Tibial artery (tissue), 4 donors: ENCODE results near the gene POP4.
A peak's percentile ranks its signal among the peaks of the same experiment; 100 is the strongest.

Experiments
- DNase-seq, 2 donors: peaks; one replicate each; pipeline ENCODE4 v3.0.0-alpha.2; 2019
- H3K27ac ChIP-seq, 2 donors: fragments of 200-600 bp; sonication (generic) in 1 of 2; 1 replicate in 1 of 2; 2 replicates in 1 of 2; pipeline ENCODE4 v1.5.1; 2018 to 2019; ENCODE audit warnings: mild to moderate bottlenecking in 1 of 2
- H3K27me3 ChIP-seq, 2 donors: fragments of 200-600 bp; sonication (generic) in 1 of 2; one replicate each; pipeline versions ENCODE4 v1.5.1 to v1.6.0; 2016 to 2019
- H3K36me3 ChIP-seq, 3 donors: fragments of 200-600 bp; sonication (generic) in 2 of 3; one replicate each; pipeline ENCODE4 v1.5.1; 2016 to 2019; ENCODE audit warnings: mild to moderate bottlenecking in 2 of 3
- H3K4me1 ChIP-seq, 4 donors: fragments of 200-600 bp; sonication (generic) in 2 of 4; 1 replicate in 3 of 4; 2 replicates in 1 of 4; pipeline ENCODE4 v1.5.1; 2016 to 2019
- H3K4me3 ChIP-seq, 2 donors: fragments of 200-600 bp; sonication (generic) in 1 of 2; 1 replicate in 1 of 2; 2 replicates in 1 of 2; pipeline ENCODE4 v1.5.1; 2018 to 2019; ENCODE audit warnings: mild to moderate bottlenecking in 2 of 2
- H3K9me3 ChIP-seq, 3 donors: fragments of 200-600 bp; sonication (generic) in 1 of 3; one replicate each; pipeline ENCODE4 v1.5.1; 2016 to 2019
- CTCF ChIP-seq, 2 experiments: fragments of 200-600 bp in 1 of 2; fragments of 450-650 bp in 1 of 2; IDR thresholded peaks; one replicate each; pipeline ENCODE4 v1.5.1; 2017 to 2019; ENCODE audit warnings: antibody characterized with exemption in 2 of 2, mild to moderate bottlenecking in 1 of 2, moderate library complexity in 1 of 2
- intact Hi-C: fragments of 100-400 bp; cut with DNase I; formaldehyde crosslinking; loops from one replicate; pipeline ENCODE4 v1.15.0; 2023; ENCODE audit warnings: low total_unique reads

Gene POP4

GRCh38 chr19:29567366-29567915 is 38.6 kb upstream of the POP4 start:
- no peaks in the 10 kb centered on the region for H3K9me3 ChIP-seq
- H3K36me3 ChIP-seq, result no peaks in the 10 kb centered on the region
- peak in 1 of 2 donors; percentile 11 for DNase-seq
- H3K27me3 ChIP-seq, result peaks cover 0 to 27% of the 10 kb centered on the region in 2 donors
- no peaks in the 10 kb centered on the region for H3K4me1 ChIP-seq
- intact Hi-C loops, result no loop called here
- H3K27ac ChIP-seq, result no peak overlapping the region
- TF ChIP-seq CTCF (IDR thresholded peaks at IDR 0.05), result no peak
- no peak overlapping the region for H3K4me3 ChIP-seq

GRCh38 chr19:29568036-29569025 is 37.8 kb upstream of the POP4 start:
- TF ChIP-seq CTCF (IDR thresholded peaks at IDR 0.05), result no peak
- intact Hi-C loops, result no loop called here
- H3K27ac ChIP-seq, result no peak overlapping the region
- H3K4me1 ChIP-seq, result no peaks in the 10 kb centered on the region
- DNase-seq, result peak in 1 of 2 donors; percentile 46
- no peaks in the 10 kb centered on the region for H3K36me3 ChIP-seq
- H3K4me3 ChIP-seq, result no peak overlapping the region
- no peaks in the 10 kb centered on the region for H3K9me3 ChIP-seq
- H3K27me3 ChIP-seq, result peaks cover 0 to 28% of the 10 kb centered on the region in 2 donors

GRCh38 chr19:29569038-29569911 is 36.8 kb upstream of the POP4 start:
- H3K9me3 ChIP-seq, result no peaks in the 10 kb centered on the region
- no peaks in the 10 kb centered on the region for H3K4me1 ChIP-seq
- no peak overlapping the region for H3K4me3 ChIP-seq
- H3K27me3 ChIP-seq, result peaks cover 0 to 28% of the 10 kb centered on the region in 2 donors
- TF ChIP-seq CTCF (IDR thresholded peaks at IDR 0.05), result no peak
- peak in 1 of 2 donors; percentile 29 for DNase-seq
- intact Hi-C loops, result no loop called here
- no peak overlapping the region for H3K27ac ChIP-seq
- H3K36me3 ChIP-seq, result no peaks in the 10 kb centered on the region

- Histone ChIP-seq H3K27ac (no peak overlapping the region), H3K36me3 (no peaks in the 10 kb centered on the region), H3K9me3 (no peaks in the 10 kb centered on the region), H3K27me3 (peaks cover 0 to 34% of the 10 kb centered on the region in 2 donors), H3K4me3 (no peak overlapping the region), H3K4me1 (no peaks in the 10 kb centered on the region)
- no peak for DNase-seq
- intact Hi-C loops, result no loop called here
- no peak for TF ChIP-seq CTCF (IDR thresholded peaks at IDR 0.05)
Observed at GRCh38 chr19:29571181-29571580, 34.9 kb upstream of the POP4 start.

- Histone ChIP-seq H3K27me3 (peaks cover 0 to 30% of the 10 kb centered on the region in 2 donors), H3K4me3 (no peak overlapping the region), H3K27ac (no peak overlapping the region), H3K4me1 (no peaks in the 10 kb centered on the region), H3K36me3 (no peaks in the 10 kb centered on the region), H3K9me3 (no peaks in the 10 kb centered on the region)
- TF ChIP-seq CTCF (IDR thresholded peaks at IDR 0.05), result no peak
- no peak for DNase-seq
- intact Hi-C loops, result no loop called here
Observed at GRCh38 chr19:29573486-29573885, 32.6 kb upstream of the POP4 start.
